SH-SY5Y (cell line): ENCODE data around the gene CHRNB1.

Source experiments
- GATA2 ChIP-seq: IDR thresholded peaks from 2 replicates; pipeline ENCODE4 v1.6.1; 2011; ENCODE audit warnings: mild to moderate bottlenecking, low read depth, low read length
- GATA3 ChIP-seq: IDR thresholded peaks from 2 replicates; pipeline ENCODE4 v1.6.1; 2011; ENCODE audit warnings: low read depth, mild to moderate bottlenecking, low read length, moderate library complexity

GRCh38 chr17:7462474-7463371 lies 17.9 kb downstream of the CHRNB1 start:
- TF ChIP-seq GATA3 = no peak
- no peak for TF ChIP-seq GATA2
